ENCODE measurements around the gene CDC73.

- TF ChIP-seq CTCF (IDR thresholded peaks at IDR 0.05) (no peak), POLR2A (IDR thresholded peaks at IDR 0.05) (no peak)
These were observed 92.2 kb downstream of the CDC73 start for GRCh38 chr1:193213998-193214397.

All from testis (tissue), 2 donors.